ENCODE data around the gene KRTAP6-1.

The KRTAP6-1 gene, protein sequence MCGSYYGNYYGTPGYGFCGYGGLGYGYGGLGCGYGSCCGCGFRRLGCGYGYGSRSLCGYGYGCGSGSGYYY

DNA sequence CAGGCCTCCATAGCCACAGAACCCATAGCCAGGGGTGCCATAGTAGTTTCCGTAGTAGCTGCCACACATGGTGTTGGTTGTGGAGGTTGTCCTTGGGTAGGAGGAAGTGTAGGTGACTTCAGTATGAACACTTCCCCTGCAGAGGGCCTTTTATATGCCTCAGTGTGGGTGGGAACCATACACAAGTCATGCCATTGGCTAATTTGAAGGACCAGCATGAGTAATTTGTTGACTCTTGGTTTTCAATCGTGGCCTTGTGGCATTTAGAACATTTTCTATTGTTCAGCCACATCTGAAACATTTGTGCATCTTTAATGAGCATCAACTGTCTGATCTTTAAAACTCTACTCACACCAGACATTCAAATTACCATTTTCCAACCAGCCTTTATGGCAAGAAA, at the start of gene KRTAP6-1:
Gene KRTAP6-1, minus strand, starts transcription at position 95 of the 400 bp plus-strand sequence. Its CDS starts 26 bp downstream, at position 69.
- no peak for DNase-seq

DNA sequence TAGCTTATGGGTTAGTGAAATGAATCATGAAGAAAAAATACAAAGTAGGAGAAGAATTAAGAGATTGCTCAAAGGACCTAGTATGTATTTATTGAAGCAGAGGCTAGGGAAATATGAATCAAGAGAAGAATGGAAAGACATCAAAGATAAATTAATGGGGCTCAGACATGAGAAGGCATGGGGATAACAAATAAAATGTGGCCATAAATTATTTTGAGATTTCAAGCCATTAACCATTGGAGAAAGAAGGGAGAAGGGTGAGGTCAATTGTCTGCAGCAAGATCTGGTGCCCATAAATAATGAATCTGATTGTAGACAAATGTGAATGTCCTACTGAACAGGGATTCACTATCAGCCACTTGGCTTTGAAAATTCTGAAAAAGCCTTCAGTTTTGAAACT, 39.2 kb upstream of the KRTAP6-1 start:
- DNase-seq, result no peak

DNA sequence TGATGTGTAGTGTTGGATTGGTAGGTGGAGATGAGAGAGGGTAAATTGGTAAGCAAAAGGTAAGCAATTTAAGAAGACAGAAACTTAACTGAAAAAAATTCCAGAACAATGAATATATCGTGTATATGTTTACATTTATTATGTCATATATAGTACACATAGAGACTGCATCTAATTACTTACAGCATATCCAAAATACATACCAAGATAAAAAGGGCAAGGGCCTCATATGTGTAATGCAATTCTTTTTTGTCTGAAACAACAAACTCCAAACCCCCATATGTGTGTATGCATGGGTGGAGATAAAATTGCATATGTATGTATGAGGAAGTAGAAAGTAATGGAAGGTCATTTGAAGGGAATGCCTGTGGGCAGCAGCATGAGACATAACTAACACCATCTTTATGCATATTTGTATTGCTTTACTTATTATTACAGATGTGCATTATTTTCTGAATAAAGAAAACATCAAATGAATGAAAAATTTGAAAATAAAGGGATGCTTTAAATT, 33.2 kb upstream of the KRTAP6-1 start:
- no peak for DNase-seq

DNA sequence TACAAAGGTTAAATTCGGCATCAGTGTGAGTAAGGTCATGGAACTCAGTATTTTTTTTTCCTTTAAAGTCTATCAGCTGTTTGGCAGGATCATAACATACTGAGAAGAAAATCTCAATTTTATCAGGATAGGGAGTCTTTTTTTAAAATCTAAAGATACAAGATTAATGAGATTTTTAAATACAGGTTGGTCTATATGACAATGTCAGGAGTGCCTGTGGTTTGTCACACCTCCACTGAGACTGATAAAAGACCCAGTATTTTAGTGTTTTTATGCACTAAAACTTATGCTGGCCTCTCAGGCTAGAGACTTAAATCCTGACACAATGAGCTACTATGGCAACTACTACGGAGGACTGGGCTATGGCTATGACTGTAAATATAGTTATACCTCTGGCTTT, 28.8 kb upstream of the KRTAP6-1 start, which contains the start of gene KRTAP20-3:
Gene KRTAP20-3, plus strand, starts transcription at position 301 of the 400 bp plus-strand sequence.
- DNase-seq, result no peak

DNA sequence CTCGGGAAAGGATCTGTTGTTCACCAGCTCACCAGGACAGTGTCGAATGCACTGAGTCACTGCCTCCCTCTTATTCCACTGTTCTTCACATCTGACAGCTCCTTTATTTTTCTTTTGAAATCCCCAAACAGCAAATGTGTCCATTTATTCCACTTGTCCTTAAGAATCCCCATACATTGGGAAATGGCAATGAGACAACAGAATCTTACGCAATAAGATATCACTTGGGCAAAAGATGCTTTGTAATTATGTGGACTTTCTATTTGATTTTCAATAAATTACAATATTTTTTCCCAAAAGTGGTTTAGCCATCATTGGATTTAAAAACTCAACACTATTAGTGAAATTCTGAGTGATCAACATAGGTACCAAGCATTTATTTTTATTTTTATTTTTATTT, 25.0 kb upstream of the KRTAP6-1 start:
- DNase-seq, result no peak

DNA sequence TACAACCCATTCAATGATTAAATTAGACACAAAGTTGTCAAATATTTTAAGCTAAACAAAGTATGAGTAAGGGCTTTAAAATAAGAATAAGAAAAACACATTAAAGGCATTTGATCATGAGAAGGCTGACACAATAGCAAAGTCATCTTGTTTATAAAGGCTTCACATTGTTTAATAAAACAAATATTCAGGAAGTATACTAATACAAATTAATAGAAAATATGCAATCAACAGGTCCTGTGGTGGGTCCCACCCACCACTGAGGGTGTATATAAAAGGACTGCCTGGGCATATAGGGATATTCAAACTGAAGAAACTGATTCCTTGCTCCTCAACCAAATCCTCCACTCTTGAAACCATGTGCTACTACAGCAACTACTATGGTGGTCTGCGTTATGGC, 21.2 kb upstream of the KRTAP6-1 start, which contains the start of gene KRTAP20-2:
Gene KRTAP20-2, plus strand, starts transcription at position 301 of the 400 bp plus-strand sequence. Its CDS starts 58 bp downstream, at position 359.
- no peak for DNase-seq

DNA sequence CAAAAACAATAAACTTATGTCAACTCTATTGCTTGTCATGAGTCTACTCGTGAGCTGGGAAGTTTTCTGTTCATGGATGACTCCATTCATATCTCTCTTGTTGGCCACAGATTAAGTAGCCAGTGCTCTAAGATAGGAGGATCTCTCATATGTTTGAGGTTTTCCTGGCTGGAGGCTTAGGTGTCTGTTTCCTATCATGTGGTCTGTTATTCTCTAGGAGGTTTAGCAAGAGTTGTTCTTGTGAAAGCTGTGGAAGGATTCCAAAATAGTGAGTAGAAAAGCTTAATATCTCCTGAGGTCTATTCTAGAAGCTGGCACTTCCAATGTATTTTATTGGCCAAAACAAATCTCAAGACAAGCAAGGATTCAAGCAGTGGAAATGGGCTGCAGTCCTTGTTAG, 15.5 kb upstream of the KRTAP6-1 start:
- DNase-seq, result no peak

DNA sequence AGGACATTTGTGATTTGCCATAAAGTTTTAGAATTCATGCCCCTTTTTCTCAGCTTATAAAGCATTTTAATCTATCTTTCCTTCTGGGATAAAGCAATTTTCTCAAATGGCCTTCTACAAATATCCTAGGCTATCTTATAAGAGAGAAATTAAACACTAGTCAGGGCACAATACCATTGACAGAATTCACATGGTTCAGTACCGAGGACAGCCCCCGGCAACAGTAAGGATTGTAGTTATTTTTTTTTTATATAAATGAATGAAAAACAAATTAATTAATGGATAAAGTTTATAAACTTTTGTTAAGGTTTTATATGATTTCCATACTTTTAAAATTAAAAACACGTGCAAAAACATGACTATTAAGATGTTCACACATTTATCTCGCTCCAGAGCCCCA, 14.4 kb upstream of the KRTAP6-1 start:
- DNase-seq, result no peak

DNA sequence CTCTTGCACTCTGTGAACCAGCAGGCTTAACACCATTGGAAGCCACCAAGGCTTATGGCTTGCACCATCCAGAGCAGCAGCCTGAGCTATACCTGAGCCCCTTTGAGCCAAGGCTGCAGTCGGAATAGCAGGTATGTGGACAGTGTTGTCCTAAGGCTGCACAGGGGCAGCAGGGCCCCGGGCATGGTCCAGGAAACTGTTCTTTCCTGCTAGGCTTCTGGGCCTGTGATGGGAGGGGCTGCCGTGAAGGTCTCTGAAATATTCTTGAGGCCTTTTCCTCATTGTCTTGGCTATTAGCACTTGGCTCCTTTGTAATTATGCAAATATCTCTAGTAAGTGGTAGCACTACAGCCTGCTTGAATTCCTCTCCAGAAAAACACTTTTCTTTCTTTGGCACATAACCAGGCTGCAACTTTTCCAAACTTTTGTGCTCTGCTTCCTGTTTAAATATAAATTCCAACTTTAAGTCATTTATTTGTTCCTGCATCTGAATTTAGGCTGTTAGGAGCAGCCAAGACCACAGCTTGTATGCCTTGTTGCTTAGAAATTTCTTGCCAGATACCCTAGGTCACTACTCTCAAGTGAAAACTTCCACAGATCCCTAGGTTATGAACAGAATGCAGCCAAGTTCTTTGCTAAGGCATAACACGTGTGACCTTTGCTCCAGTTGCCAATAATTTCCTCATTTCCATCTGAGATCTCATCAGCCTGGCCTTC, 11.9 kb upstream of the KRTAP6-1 start:
- DNase-seq, result no peak

DNA sequence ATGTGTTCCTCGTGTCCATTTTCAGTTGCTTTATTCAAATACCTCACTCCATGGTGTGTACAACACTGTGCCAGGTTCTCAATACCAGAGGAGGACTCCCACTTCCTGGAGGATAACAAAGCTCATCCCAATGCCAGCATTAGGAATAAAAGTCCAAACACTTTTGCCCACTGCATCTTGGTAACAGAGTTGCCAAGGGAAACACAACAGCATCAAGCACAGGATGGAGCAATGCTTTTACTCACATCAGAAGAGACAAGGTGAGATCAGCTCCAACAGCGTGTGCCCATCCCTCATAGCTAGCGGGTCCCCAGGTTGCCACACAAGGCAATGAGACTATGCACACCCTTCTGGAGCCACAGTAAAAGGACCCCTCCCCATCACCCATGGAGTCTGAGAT, 9.6 kb upstream of the KRTAP6-1 start:
- no peak for DNase-seq

DNA sequence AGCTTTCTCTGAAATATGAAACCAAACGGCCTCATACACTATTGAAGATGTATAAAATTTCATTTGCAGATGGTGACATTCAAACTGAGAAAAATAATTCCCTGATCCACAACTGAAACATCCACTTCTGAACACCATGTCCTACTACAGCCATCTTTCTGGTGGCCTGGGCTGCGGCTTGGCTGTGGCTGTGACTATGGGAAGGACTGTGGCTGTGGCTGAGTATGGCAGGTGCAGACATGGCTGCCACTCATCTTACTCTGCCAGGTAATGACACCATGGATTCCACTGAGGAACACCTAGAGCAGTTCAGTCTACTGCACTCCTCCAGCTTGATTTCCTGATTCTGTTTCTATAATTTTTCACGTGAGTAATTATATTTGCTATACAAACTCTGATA, 6.8 kb upstream of the KRTAP6-1 start, which contains the start of gene KRTAP20-4:
Gene KRTAP20-4, plus strand, starts transcription at position 106 of the 400 bp plus-strand sequence.
- DNase-seq, result no peak

DNA sequence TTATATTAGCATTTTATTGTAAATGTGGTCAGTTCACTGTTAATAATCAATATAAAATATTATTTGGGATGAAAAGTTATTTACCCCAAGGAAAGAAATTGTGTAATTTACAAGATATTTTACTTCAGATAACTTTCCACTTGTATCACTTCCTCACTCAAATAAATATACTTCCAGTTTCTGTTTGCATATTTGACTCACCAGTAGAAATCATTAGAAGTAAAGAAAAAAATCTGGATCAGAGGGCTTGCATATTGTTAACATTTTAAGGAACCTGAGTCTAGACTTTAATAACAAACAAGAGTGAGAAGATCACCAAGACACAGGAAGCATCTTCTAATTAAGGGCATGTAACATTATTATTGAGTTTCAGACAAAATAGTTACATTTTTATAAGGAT, 6.3 kb upstream of the KRTAP6-1 start:
- DNase-seq, result no peak

DNA sequence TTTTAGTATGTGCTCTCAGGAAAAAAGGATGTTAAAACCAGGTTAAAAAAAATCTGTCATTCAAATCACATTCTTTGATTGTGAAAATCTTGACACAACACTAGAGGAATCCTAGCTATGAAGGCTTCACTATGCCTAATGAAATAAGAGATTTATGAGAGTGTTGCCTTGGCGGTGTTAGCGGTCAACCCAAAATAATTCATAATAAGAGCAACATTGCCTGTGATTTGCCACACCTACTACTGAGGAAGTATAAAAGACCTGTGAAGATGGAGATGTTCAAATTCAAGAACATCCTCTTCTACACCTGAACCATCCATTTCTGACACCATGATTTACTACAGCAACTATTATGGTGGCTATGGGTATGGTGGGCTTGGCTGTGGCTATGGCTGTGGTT, 2.4 kb upstream of the KRTAP6-1 start, which contains the start of gene KRTAP20-1:
Gene KRTAP20-1, plus strand, starts transcription at position 301 of the 400 bp plus-strand sequence. Its CDS starts 30 bp downstream, at position 331.
- no peak for DNase-seq

DNA sequence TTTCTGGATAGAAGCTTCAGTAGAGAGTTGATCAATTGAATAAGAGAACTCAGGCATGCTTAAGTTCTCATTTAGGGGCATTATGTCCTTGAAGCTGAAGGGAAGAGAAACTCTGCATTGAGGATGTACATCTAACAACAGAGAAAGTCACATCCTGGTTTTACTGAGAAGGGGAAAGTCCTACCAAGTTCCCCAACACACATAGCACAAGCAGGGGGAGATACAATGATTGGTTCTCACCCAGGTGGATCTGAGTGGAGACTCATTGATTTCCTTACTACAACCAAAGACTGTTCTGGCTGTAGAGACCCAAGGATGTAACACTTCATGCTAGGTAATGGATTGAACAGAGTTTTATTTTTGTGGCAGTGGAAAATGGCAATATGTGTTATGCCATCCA, 1.5 kb upstream of the KRTAP6-1 start:
- no peak for DNase-seq

DNA sequence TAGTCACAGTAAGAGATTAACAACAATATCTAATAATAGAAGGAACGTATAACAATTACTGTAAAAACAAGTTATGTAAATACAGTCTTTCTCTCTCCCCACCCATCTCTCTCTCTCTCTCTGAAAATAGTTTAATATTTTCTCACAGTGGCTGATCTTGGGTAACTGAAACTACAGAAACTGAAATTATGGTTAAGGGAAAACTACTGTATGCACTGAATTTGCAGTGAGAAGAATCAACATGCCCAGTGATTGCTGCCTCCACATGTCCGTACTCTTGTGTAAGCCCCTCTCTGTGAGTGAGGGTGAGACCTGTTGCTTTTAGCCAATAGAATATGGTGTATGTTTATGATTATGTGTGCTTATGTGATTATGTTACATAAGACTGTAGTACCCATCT, 1.6 kb downstream of the KRTAP6-1 start:
- no peak for DNase-seq

DNA sequence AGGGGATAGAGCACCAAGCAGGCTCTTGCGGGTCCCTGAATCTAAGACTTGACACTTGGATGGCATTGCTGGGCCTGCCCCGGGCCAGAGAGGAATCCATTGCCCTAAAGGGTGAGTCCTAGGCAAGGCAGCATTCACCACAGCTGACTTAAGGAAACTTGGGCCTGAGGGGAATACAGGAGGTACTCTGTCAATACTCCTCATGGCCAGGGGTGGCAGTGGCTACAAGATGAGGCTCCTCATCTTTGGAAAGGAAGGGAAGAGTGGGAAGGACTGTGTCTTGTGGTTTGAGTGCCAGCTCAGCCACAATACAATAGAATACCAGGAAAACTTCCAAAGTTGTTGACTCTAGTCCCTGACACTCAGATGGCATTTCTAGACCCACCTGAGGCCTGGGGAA, 7.8 kb downstream of the KRTAP6-1 start:
- no peak for DNase-seq

DNA sequence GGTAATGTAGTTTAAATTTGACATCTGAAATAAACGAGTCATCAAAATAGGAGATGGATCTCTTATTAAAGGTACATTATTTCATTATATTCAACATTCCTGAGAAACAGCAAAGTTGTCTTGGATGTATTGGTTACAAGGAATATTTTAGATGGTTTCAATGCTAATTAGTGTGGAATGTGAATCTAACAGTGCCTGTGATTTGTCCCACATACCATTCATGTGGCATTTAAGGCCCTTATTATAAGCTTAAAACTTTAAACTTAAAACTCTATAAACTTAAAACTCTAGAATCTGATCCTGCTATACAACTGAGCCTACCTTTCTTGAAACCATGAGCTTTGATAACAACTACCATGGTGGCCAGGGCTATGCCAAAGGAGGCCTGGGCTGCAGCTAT, 12.9 kb downstream of the KRTAP6-1 start, which contains the start of gene KRTAP22-1:
Gene KRTAP22-1, plus strand, starts transcription at position 301 of the 400 bp plus-strand sequence.
- no peak for DNase-seq

DNA sequence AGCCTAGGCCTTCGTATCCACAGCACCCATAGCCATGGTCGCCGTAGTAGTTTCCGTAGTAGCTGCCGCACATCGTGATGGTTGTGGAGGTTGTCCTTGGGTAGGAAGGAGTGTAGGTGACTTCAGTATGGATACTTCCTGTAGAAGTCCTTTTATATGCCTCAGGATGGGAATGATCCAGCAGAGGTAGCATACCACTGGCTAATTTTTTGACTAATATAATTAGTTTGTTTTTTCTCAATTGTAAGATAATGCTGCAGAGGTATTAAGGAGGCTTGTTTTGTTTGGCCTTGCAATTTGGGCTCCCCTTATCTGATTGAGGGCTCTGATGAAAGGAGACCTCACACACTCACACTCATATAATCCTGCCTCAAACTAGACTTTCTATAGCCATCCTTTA, 14.9 kb downstream of the KRTAP6-1 start, which contains the start of gene KRTAP6-2:
Gene KRTAP6-2, minus strand, starts transcription at position 101 of the 400 bp plus-strand sequence. Its CDS starts 28 bp downstream, at position 73.
- no peak for DNase-seq

DNA sequence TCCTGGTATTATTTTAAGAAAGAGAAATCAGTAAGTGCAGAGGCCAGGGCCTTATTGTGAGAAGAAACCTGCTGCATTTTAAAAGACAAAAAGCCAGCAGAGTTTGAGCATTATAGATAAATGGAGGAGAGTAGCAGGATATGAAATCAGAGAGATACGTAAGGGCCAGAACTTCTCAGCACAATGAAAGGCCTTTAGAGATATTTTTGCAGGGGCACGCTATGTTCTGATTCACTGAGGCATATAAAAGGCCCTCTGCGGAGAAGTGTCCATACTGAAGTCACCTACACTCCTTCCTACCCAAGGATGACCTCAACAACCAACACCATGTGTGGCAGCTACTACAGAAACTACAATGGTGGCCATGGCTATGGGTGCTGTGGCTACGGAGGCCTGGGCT, 21.6 kb downstream of the KRTAP6-1 start, which contains the start of gene KRTAP6-3:
Gene KRTAP6-3, plus strand, starts transcription at position 301 of the 400 bp plus-strand sequence. Its CDS starts 6 bp downstream, at position 307.
- DNase-seq, result no peak

DNA sequence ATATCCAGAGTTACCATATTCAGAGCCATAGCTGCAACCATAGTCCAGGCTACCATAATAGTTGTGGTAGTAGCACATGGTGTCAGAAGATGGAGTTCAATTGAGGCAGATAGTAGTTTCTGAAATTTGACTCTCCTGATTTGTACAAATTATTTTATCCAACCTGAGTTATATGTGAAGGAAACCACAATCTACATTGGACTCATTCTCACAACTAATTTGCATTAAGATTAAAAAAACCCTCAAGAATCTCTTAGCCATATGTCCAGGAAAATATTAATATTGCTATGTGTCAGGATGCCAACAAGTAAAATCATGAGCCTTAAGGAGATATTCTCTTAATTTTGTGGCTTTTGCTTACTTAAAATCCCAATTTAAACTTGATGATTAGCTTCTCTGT, 23.4 kb downstream of the KRTAP6-1 start, which contains the start of gene KRTAP22-2:
Gene KRTAP22-2, minus strand, starts transcription at position 101 of the 400 bp plus-strand sequence.
- DNase-seq, result no peak

DNA sequence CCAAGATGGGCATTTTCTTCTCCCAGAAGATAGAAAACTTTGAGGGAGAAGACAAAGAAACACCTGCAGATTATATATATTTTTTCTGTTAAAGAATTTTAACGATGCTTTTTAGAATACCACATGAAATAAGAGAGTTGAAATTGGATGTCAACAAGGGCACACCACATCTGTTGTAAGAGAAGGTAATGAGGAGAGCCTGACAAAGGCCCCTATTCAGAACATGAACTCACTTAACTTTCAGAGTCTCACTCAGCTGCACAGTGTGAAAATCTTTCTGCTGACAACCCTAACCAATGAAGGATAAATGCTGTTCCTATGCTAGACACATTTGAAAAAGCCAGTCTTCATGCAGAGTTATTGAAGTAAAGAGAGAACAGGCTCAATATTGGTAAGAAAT, 30.9 kb downstream of the KRTAP6-1 start:
- no peak for DNase-seq

DNA sequence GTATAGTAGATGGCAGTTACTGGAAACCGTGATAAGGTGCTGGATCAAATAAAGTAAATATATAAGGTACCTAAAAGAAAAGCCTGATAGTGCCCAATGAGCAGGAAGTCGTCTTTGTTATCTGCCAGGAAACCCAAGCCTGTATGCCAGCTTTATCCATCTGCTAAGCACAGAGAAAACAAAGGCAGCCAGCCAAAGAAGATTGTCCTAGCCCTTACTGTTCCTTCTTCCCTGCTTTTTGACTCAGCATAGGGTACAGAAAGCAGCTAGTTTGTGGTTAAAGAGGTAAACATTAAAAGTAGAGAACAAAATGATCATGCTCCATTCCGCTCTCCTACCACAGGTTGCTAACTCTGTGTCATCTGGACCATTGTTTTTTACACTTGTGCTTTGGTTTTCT, 33.6 kb downstream of the KRTAP6-1 start:
- no peak for DNase-seq

DNA sequence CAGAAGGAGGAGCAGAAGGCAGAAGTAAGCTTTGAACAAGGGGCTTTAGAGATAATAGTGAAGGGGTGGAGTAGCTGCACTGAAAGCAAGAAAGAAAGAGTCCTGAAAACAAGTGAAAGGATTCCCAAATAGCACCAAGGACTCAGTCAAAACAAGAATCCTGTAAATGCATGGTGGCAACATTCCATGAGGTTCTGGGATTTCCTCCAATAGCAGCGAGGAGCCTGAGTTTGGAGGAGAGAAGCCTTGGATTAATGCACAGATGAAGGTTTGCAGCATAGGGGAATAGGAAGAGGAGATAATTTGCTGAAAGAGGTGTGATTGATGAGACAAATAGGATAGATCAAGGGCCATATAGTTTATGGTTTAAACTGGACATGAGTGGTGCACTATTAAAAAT, 34.4 kb downstream of the KRTAP6-1 start:
- no peak for DNase-seq

DNA sequence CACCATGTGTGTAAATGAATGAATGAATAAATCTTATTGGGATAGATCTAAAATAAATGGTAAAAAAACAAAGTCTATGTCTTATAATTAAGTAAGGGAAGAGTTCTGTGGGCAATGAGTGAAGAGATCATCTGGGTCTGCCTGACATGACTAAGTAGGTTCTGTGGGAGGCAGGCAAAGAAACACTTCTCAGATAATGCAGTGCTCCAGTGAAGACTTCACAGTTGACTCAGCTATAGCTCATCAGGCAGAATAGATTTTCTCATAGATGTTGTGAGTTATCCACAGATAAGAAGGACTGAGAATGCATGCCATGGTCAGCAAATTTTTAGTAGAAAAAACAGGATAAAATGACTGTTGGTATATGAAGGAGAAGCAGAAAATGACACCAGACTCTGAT, 36.0 kb downstream of the KRTAP6-1 start:
- no peak for DNase-seq

Data from right hindlimb (tissue), 1 donor.